Keratinocyte (primary cell): Measurements from ENCODE around the gene EHBP1. TPM values are rescaled to one million over a fixed set of nuclear protein-coding genes. Genes with fewer than 3 reads are reported as not detected.
"Not testable (repeated sequence)": the region's sequence is repeated elsewhere in the genome, so short reads cannot be mapped to it uniquely, and the experiment has no call there.

Experiments used
- DNase-seq: peaks from one replicate; pipeline ENCODE4 v3.0.0-alpha.2; 2011; ENCODE audit warnings: low read depth, missing footprints, low spot score
- FAIRE-seq: peaks from 2 replicates; lab custom pipeline; 2011; peaks lifted over from hg19 to GRCh38; lab: Jason Lieb, UNC
- H2AFZ ChIP-seq: 2 replicates; pipeline ENCODE4 v1.6.0; 2012; ENCODE audit warnings: low read length, control low read depth, inconsistent platforms; ENCODE audit not compliant: control insufficient read depth
- H3K27ac ChIP-seq: 2 replicates; pipeline ENCODE4 v1.5.1; 2011; ENCODE audit warnings: low read length; ENCODE audit not compliant: control insufficient read depth, insufficient read depth
- H3K27me3 ChIP-seq: 3 replicates; pipeline ENCODE4 v1.6.0; 2011; ENCODE audit warnings: low read length; ENCODE audit not compliant: control insufficient read depth, insufficient read depth; ENCODE audit errors: extremely low read depth
- H3K36me3 ChIP-seq, 2 experiments: 2 replicates in 1 of 2; 3 replicates in 1 of 2; pipeline ENCODE4 v1.5.1; 2011; ENCODE audit warnings: low read length in 2 of 2, mild to moderate bottlenecking in 1 of 2; ENCODE audit not compliant: control insufficient read depth in 2 of 2, insufficient read depth in 2 of 2; ENCODE audit errors: extremely low read depth in 1 of 2
- H3K4me1 ChIP-seq: 3 replicates; pipeline ENCODE4 v1.5.1; 2011; ENCODE audit warnings: low read length; ENCODE audit not compliant: control insufficient read depth, insufficient read depth; ENCODE audit errors: extremely low read depth
- H3K4me2 ChIP-seq: 3 replicates; pipeline ENCODE4 v1.6.0; 2011; ENCODE audit warnings: low read depth, low read length; ENCODE audit not compliant: control insufficient read depth, insufficient read depth; ENCODE audit errors: extremely low read depth
- H3K4me3 ChIP-seq, 3 experiments: fragments of 200-600 bp in 1 of 3; sonication (generic) in 1 of 3; 2 replicates in 2 of 3; 3 replicates in 1 of 3; pipeline ENCODE4 v1.5.1; 2011 to 2016; ENCODE audit warnings: low read length in 3 of 3, mild to moderate bottlenecking in 3 of 3, control low read depth in 2 of 3, inconsistent platforms in 1 of 3, low read depth in 1 of 3, mixed read lengths in 1 of 3, mixed run types in 1 of 3, moderate library complexity in 1 of 3; ENCODE audit not compliant: control insufficient read depth in 2 of 3, insufficient read depth in 2 of 3; ENCODE audit errors: extremely low read depth in 1 of 3
- H3K79me2 ChIP-seq: 2 replicates; pipeline ENCODE4 v1.6.0; 2012; ENCODE audit warnings: low read length; ENCODE audit not compliant: control insufficient read depth, insufficient read depth
- H3K9ac ChIP-seq: 3 replicates; pipeline ENCODE4 v1.6.0; 2011; ENCODE audit warnings: low read length; ENCODE audit not compliant: control insufficient read depth, insufficient read depth; ENCODE audit errors: extremely low read depth
- H3K9me1 ChIP-seq: 3 replicates; pipeline ENCODE4 v1.6.0; 2011; ENCODE audit warnings: low read length; ENCODE audit not compliant: control insufficient read depth, insufficient read depth; ENCODE audit errors: extremely low read depth
- H3K9me3 ChIP-seq: 2 replicates; pipeline ENCODE4 v1.5.1; 2012; ENCODE audit warnings: low read depth, low read length; ENCODE audit not compliant: control insufficient read depth
- H4K20me1 ChIP-seq: 3 replicates; pipeline ENCODE4 v1.6.0; 2011; ENCODE audit warnings: low read length; ENCODE audit not compliant: control insufficient read depth, insufficient read depth; ENCODE audit errors: extremely low read depth
- CTCF ChIP-seq, 3 experiments: IDR thresholded peaks in 1 of 3; conservative IDR thresholded peaks in 1 of 3; optimal IDR thresholded peaks in 1 of 3; 2 replicates in 2 of 3; 3 replicates in 1 of 3; pipeline versions ENCODE3 to v1.5.1; 2011; ENCODE audit warnings: low read length in 3 of 3, mild to moderate bottlenecking in 3 of 3, moderate library complexity in 2 of 3, control low read depth in 1 of 3, inconsistent platforms in 1 of 3; ENCODE audit not compliant: insufficient read depth in 2 of 3; ENCODE audit errors: extremely low read depth in 1 of 3
- EZH2 ChIP-seq: IDR thresholded peaks from one replicate; pipeline ENCODE4 v1.6.1; 2012; ENCODE audit warnings: inconsistent platforms, mild to moderate bottlenecking, low read length, moderate library complexity
- dilution Hi-C: fragments of 300-500 bp; cut with MboI; formaldehyde crosslinking; loops from one replicate; pipeline ENCODE4 v1.7.0; 2020; ENCODE audit warnings: low sequenced_read_pairs; ENCODE audit not compliant: extremely low pct_ligation_motif_present
- polyA plus RNA-seq, 5 experiments: library from polyadenylated mRNA; depleted of rRNA in 3 of 5; stranded (reverse) in 3 of 5; stranded (forward) in 1 of 5; unstranded in 1 of 5; fragments of >200 nt; gene quantifications; 1 replicate in 1 of 5; 2 replicates in 3 of 5; 3 replicates in 1 of 5; pipeline versions ENCODE4 v1.2.1 to v1.2.3, GENCODE V29; 2011 to 2012; ENCODE audit warnings: missing spikeins in 2 of 5, low read depth in 1 of 5, low replicate concordance in 1 of 5

EHBP1 gene
- polyA plus RNA-seq, 1 donor (not counting 4 experiments of a cell fraction or from before 2014, with no cell fraction given) = 59.0 TPM

DNA sequence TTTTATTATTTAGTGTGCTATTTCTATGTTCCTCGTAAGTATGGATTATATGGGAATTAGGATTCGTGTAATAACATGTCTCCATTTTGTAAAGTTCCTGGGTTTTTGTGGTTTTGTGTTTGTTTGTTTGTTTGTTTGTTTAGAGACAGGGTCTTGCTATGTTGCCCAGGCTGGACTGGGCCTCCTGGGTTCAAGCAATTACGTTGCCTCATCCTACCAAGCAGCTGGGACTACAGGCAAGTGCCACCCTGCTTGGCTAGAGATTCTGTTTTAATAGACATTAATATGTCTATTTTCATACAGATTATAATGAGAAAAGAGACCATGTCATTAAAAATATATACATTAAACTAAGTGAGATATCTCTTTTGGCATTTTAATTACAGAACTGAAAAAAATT lies 309.9 kb downstream of the EHBP1 start:
- peaks cover 0 to 9% of the 10 kb centered on the region in 2 experiments for H3K36me3 ChIP-seq
- H3K9me3 ChIP-seq = no peaks in the 10 kb centered on the region
- H3K9me1 ChIP-seq = no peaks in the 10 kb centered on the region
- no peaks in the 10 kb centered on the region for H3K4me1 ChIP-seq
- no peak overlapping the region for H3K4me2 ChIP-seq
- no peak overlapping the region for H2AFZ ChIP-seq
- H3K4me3 ChIP-seq = no peak overlapping the region
- FAIRE-seq = no peak
- no peaks in the 10 kb centered on the region for H3K27me3 ChIP-seq
- no peak for DNase-seq
- no peaks in the 10 kb centered on the region for H3K79me2 ChIP-seq
- dilution Hi-C loops = no loop called here
- H4K20me1 ChIP-seq = no peaks in the 10 kb centered on the region
- no peak overlapping the region for H3K27ac ChIP-seq
- no peak overlapping the region for H3K9ac ChIP-seq
- TF ChIP-seq CTCF (optimal IDR thresholded peaks at IDR 0.05 in 1 of 3, IDR thresholded peaks at IDR 0.05 in 1 of 3, conservative IDR thresholded peaks at IDR 0.05 in 1 of 3; ENCODE audit: extremely low read depth in 1 of 3, insufficient read depth in 2 of 3, low read length in 3 of 3) (no peak), EZH2 (no peak)

GRCh38 chr2:63018439-63018838 lies 312.9 kb downstream of the EHBP1 start:
- Histone ChIP-seq H3K36me3 (peaks cover 0 to 5% of the 10 kb centered on the region in 2 experiments), H3K4me2 (no peak overlapping the region), H3K4me1 (no peaks in the 10 kb centered on the region), H3K27me3 (no peaks in the 10 kb centered on the region), H3K9me1 (no peaks in the 10 kb centered on the region), H2AFZ (no peak overlapping the region), H3K79me2 (no peaks in the 10 kb centered on the region), H3K27ac (no peak overlapping the region), H4K20me1 (no peaks in the 10 kb centered on the region), H3K9me3 (no peaks in the 10 kb centered on the region), H3K9ac (no peak overlapping the region), H3K4me3 (no peak overlapping the region)
- no peak for DNase-seq
- no peak for TF ChIP-seq CTCF (optimal IDR thresholded peaks at IDR 0.05 in 1 of 3, IDR thresholded peaks at IDR 0.05 in 1 of 3, conservative IDR thresholded peaks at IDR 0.05 in 1 of 3; ENCODE audit: extremely low read depth in 1 of 3, insufficient read depth in 2 of 3, low read length in 3 of 3)
- no peak for TF ChIP-seq EZH2
- FAIRE-seq = no peak
- dilution Hi-C loops = no loop called here

DNA sequence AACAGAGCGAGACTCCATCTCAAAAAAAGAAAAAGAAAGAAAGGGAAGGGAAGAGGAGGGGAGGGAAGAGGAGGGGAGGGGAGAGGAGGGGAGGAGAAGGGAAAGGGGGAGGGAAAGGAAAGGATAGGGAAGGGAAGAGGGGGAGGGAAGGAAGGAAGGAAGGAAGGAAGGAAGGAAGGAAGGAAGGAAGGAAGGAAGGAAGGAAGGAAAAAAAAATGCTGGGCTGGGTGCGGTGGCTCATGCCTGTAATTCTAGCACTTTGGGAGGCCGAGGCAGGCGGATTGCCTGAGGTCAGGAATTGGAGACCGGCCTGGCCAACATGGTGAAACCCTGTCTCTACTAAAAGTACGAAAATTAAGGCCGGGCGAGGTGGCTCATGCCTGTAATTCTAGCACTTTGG lies 314.2 kb downstream of the EHBP1 start:
- dilution Hi-C loops, H3K79me2 ChIP-seq, H3K36me3 ChIP-seq, H3K4me2 ChIP-seq, H3K9me1 ChIP-seq, H2AFZ ChIP-seq, H3K9me3 ChIP-seq, FAIRE-seq, H4K20me1 ChIP-seq, H3K9ac ChIP-seq, DNase-seq, H3K27ac ChIP-seq, H3K4me3 ChIP-seq, H3K4me1 ChIP-seq, H3K27me3 ChIP-seq: not testable (repeated sequence)
